NCI-H187 (cell line): ENCODE measurements around the gene SOX1.

Source experiments
- DNase-seq, 2 experiments: peaks; one replicate each; lab custom pipeline; 2025; lab: John Stamatoyannopoulos, UW

The SOX1 gene

GRCh38 chr13:112067116-112067741 lies at the start of gene SOX1:
TSS of gene SOX1 (plus strand) at chr13:112067149. CDS start at chr13:112067659, 510 bp downstream.
- DNase-seq = peak; percentile 90

- DNase-seq = no peak
These were observed 42.4 kb upstream of the SOX1 start for GRCh38 chr13:112024577-112024976.

DNA sequence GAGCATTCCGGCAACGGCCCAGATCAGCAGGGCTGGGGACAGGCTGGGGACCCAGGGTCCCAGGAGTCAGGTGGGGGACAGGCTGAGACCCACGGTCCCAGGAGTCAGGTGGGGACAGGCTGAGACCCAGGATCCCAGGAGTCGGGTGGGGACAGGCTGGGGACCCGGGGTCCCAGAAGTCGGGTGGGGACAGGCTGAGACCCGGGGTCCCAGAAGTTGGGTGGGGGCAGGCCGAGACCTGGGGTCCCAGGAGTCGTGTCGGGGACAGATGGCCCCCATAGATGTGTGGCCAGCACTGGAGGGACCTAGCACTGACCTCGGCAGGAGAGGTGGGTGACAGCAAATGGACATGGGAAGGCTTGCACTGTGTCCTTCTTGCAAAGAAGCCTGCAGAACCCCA lies 39.7 kb upstream of the SOX1 start:
- no peak for DNase-seq

GRCh38 chr13:112028481-112028880 lies 38.5 kb upstream of the SOX1 start:
- no peak for DNase-seq

GRCh38 chr13:112029143-112029542 lies 37.8 kb upstream of the SOX1 start:
- no peak for DNase-seq

- DNase-seq = no peak
These were observed 34.6 kb upstream of the SOX1 start for GRCh38 chr13:112032186-112032993.

- peak; percentile 33 to 61 for DNase-seq
These were observed 32.7 kb upstream of the SOX1 start for GRCh38 chr13:112034231-112034630.

GRCh38 chr13:112034846-112035245 lies 32.1 kb upstream of the SOX1 start:
- DNase-seq = no peak

- no peak for DNase-seq
These were observed 24.5 kb upstream of the SOX1 start for GRCh38 chr13:112042496-112042895.

DNA sequence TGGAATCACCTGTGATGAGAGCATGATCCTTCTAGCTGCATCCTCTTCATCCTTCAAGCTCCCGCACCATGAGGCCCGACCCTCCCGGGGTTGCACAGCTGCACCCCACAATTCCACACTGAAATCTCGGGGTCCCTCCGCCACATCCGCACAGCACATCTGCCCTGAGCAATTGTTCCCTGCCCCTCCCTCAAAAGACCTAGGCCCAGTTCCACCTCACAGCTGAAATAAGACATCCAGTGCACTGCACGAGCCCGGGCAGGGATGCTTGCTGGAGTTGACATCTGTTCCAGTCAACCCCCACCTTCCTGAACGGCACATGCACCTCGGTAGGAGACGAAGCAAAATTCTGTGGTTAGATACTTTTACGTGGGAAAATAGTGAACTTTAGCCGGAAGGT lies 14.7 kb upstream of the SOX1 start:
- DNase-seq = no peak

GRCh38 chr13:112053167-112053743 lies 13.7 kb upstream of the SOX1 start:
- no peak for DNase-seq

- no peak for DNase-seq
These were observed 13.0 kb upstream of the SOX1 start for GRCh38 chr13:112053744-112054615.

GRCh38 chr13:112054616-112055015 lies 12.3 kb upstream of the SOX1 start:
- no peak for DNase-seq

DNA sequence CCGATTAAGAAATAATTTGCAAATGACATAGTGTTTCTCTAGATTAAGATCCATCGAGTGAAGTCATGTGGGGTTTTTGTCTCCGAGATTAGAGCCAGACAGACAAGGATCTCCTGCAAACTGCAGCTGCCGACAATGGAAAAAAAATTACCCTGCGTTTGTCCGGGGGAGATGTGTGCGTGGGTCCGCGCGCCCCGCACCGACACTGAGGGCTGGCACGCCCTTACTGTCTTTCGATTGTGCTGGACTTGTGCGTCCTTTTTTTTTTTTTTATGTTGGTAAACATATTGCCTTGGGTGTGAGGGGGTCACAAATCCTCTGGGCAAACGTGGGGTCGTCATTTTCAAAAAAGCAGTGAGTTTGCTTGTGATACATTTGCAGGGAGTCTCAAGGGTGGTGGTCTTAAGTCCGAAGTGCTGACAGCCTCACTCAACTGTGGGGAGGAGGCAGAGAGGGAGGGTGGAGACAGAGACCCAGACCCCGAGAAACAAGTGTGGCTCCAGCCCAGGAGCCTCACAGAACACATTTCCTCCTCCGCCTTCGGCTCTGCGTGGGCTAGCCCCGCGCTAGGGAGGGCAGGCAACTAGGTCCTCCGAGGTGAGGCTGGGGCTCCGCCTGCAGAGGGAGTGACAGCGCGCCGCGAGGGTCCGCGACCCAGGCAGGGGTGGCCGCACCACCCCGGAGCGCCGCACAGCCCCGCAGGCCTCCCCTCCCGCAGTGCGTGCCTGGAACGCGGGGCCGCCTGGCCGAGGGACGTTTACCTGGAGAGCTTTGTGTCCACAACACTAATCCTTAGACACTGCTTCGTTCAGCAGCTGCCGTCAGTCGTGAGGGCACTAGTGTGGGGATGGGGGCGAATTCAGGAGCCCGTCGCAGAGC lies 11.7 kb upstream of the SOX1 start:
- DNase-seq = no peak

- no peak for DNase-seq
These were observed 11.1 kb upstream of the SOX1 start for GRCh38 chr13:112055915-112056269.

DNA sequence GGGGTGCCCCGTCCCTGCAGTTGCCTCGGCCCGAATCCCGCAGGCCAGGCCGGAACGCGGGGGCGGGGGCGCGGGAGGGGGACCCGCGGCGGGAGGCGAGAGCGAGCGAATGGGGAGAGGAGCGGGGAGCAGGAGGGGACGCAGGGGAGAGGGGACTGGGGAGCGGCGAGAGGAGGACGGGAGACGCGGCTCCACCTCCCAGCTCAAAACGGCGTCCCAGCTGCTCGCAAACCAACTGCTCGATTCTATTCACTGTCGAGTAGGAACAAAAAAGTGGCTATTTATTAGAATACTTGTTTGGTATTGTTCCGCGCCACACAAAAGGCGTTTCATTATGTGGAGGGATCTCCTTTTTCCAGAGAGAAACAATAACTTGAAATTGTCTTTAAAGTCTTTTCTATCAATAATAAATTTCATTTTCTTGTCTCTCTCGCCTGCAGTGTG lies 10.6 kb upstream of the SOX1 start:
- peak in 1 of 2 experiments; percentile 84 for DNase-seq

GRCh38 chr13:112056739-112057438 lies 10.1 kb upstream of the SOX1 start:
- DNase-seq = no peak

DNA sequence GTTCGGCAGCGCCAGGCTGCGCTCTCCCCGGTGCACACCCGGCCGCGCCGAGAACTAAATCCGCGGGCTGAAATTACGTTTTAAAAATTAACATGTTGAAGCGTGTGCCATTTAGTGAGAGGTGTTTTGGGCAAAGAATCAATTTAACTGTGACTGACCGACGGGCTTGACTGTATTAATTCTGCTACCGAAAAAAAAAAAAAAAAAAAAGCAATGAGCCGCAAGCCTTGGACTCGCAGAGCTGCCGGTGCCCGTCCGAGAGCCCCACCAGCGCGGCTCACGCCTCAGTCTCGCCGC lies 9.6 kb upstream of the SOX1 start:
- DNase-seq = no peak

DNA sequence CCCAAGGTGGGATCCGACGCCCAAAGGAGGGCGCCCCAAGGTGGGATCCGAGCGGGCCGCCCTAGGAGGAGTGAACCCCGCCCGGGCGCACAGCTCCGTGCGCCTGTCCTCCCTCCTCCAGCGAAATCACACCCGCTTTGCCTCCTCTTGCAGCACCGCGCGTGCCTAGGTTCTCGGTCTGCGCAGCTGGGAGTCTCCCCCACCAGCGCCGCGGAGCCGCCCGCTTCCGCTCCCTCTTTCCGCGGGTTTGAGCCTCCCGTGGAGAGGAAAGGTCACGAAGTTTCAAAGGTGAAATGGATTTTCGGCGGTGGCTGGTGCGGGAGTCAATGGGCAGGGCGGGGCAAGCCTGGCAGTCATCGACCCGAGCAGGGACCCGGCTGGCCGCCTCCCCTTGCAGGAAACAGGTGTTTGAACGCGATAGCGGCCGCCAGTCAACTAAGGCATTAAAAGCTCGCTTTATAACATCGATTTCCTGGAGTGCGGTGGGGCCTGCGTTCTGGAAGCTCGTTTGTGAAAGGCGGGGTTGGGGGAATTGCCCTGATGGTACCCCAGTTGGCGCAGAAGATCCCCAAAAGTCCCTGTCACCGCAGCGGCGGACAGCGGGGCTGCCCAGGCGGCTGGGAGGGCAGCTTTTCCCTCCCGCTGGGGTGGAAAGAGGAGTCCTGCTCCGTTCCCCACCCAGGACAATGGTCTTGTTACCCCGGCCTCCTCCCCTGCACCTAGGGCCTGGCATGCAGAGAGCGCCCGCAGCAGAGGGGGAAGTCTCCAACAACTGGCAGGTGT lies 9.0 kb upstream of the SOX1 start:
- no peak for DNase-seq

DNA sequence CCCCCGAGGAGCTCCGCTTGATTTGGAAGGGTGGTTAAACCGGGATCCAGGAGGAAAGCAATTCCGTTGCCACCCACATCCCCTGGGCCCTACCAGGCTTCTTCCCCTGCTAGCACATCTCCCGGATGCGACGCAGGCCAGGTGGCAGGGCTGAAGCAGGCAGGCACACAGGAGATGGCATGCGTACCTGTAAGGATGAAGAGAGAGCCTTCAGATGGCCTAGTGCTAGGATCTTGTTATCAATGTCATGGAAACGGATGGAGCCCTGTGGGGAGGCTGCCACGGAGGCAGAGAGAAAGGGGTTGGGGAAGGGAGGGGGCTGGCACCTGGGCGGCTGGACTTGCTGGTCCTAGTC lies 8.5 kb upstream of the SOX1 start:
- DNase-seq = no peak
